Stimulated activated CD4-positive, alpha-beta T cell treated with anti-CD3 and anti-CD28 coated beads, Interleukin-1b, Interleukin-23, amount 100 ng/mL, for 4 hours (primary cell): ENCODE measurements around the gene ATOH8.

Source experiments
- DNase-seq, 2 donors: peaks; one replicate each; pipeline ENCODE4 v3.0.0-alpha.2; 2020; ENCODE audit warnings: low read depth in 2 of 2

ATOH8 gene

GRCh38 chr2:85770786-85771409 is 17.1 kb downstream of the ATOH8 start:
- DNase-seq: no peak

GRCh38 chr2:85771486-85771885 is 17.7 kb downstream of the ATOH8 start:
- no peak for DNase-seq

- DNase-seq: no peak
Measured at GRCh38 chr2:85772019-85772745, 18.4 kb downstream of the ATOH8 start.

GRCh38 chr2:85772841-85773491 is 19.2 kb downstream of the ATOH8 start:
- no peak for DNase-seq

GRCh38 chr2:85773692-85774091 is 19.9 kb downstream of the ATOH8 start:
- no peak for DNase-seq

- no peak for DNase-seq
Measured at GRCh38 chr2:85774126-85774978, 20.6 kb downstream of the ATOH8 start.

- DNase-seq: no peak
Measured at GRCh38 chr2:85775406-85776381, 21.9 kb downstream of the ATOH8 start.

GRCh38 chr2:85776672-85777071 is 22.9 kb downstream of the ATOH8 start:
- no peak for DNase-seq

GRCh38 chr2:85777441-85777861 is 23.7 kb downstream of the ATOH8 start:
- no peak for DNase-seq

- DNase-seq: no peak
Measured at GRCh38 chr2:85778646-85779379, 25.0 kb downstream of the ATOH8 start.

GRCh38 chr2:85779641-85780315 is 26.0 kb downstream of the ATOH8 start:
- no peak for DNase-seq

- no peak for DNase-seq
Measured at GRCh38 chr2:85780316-85781012, 26.7 kb downstream of the ATOH8 start.

- no peak for DNase-seq
Measured at GRCh38 chr2:85781013-85781332, 27.2 kb downstream of the ATOH8 start.

GRCh38 chr2:85783796-85784195 is 30.0 kb downstream of the ATOH8 start:
- no peak for DNase-seq

GRCh38 chr2:85784474-85784986 is 30.7 kb downstream of the ATOH8 start:
- no peak for DNase-seq

- no peak for DNase-seq
Measured at GRCh38 chr2:85785027-85785822, 31.4 kb downstream of the ATOH8 start.

GRCh38 chr2:85785871-85786270 is 32.1 kb downstream of the ATOH8 start:
- DNase-seq: no peak

- DNase-seq: no peak
Measured at GRCh38 chr2:85786444-85786843, 32.7 kb downstream of the ATOH8 start.
